A673 (cell line): ENCODE measurements around the gene PLXNA1.

Experiments used
- EZH2 ChIP-seq: fragments of 200-600 bp; sonication (generic); IDR thresholded peaks from 2 replicates; pipeline ENCODE4 v1.6.1; 2017; ENCODE audit warnings: borderline replicate concordance, low read depth, mild to moderate bottlenecking, mixed read lengths, antibody characterized with exemption, low read length; ENCODE audit not compliant: poor library complexity, severe bottlenecking
- TF ChIP-seq, protein P1 (sequence below): fragments of 300-800, 200-600 bp; sonication (generic); conservative IDR thresholded peaks from 2 replicates; pipeline ENCODE4 v1.5.1; 2017; ENCODE audit warnings: low read depth, mild to moderate bottlenecking, antibody characterized with exemption, low read length, moderate library complexity, mixed read lengths

DNA sequence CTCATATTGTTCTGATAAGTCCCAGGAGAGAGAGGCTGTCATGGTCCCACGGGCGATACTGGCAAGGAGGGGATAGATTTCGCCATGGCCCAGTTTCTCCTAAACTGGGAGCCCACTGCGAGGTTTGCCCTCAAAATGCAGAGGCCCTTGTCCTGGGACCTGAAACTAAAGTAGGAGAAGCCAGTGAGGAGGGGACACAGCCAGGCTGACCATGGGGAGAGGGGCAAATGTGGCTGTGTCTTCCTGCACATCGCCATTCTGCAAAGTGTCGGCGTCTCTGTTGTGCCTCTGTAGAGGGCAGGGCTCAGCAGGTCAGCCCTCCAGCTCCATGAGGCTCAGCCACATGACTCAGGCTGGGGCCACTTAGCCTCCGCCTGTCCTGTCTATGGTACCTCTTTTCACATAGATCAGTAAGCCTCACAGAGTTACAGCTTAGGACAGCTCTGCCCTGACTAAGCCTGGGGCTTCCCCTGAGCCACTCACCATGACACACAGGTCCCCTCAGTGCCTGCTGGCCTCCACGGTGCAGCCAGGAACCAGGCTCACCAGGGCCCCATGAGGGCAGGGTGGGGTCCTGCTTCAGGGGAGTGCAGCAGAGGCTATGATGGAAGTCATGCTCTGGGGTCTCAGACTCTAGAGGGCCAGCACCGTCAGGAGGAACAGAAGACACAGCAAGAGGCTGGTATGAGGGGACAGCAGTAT is 28.6 kb upstream of the PLXNA1 start:
- TF ChIP-seq, protein P1, sequence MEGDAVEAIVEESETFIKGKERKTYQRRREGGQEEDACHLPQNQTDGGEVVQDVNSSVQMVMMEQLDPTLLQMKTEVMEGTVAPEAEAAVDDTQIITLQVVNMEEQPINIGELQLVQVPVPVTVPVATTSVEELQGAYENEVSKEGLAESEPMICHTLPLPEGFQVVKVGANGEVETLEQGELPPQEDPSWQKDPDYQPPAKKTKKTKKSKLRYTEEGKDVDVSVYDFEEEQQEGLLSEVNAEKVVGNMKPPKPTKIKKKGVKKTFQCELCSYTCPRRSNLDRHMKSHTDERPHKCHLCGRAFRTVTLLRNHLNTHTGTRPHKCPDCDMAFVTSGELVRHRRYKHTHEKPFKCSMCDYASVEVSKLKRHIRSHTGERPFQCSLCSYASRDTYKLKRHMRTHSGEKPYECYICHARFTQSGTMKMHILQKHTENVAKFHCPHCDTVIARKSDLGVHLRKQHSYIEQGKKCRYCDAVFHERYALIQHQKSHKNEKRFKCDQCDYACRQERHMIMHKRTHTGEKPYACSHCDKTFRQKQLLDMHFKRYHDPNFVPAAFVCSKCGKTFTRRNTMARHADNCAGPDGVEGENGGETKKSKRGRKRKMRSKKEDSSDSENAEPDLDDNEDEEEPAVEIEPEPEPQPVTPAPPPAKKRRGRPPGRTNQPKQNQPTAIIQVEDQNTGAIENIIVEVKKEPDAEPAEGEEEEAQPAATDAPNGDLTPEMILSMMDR = no peak
- no peak for TF ChIP-seq EZH2
